Neural cell (in vitro differentiated cells): ENCODE results near the gene CABYR. TPM values are rescaled to one million over a fixed set of nuclear protein-coding genes. Genes with fewer than 3 reads are reported as not detected.

Source experiments
- H2AFZ ChIP-seq: fragments of 200-600, 300-800 bp; sonication (generic), shearing (Covaris generic); 2 replicates; pipeline ENCODE4 v1.6.0; 2014; ENCODE audit warnings: low read depth, mild to moderate bottlenecking, antibody characterized with exemption, low read length, moderate library complexity
- H3F3A ChIP-seq: fragments of 200-600 bp; shearing (Covaris generic); 2 replicates; pipeline ENCODE4 v1.6.1; 2016; ENCODE audit warnings: mild to moderate bottlenecking, moderate library complexity, mixed read lengths, antibody characterized with exemption, low read length; ENCODE audit not compliant: insufficient read depth, poor library complexity, severe bottlenecking
- H3K27ac ChIP-seq: fragments of 200-600, 300-800 bp; sonication (generic), shearing (Covaris generic); 2 replicates; pipeline ENCODE4 v1.5.1; 2014; ENCODE audit warnings: mild to moderate bottlenecking, low read length, moderate library complexity
- H3K27me3 ChIP-seq: fragments of 300-800, 200-600 bp; sonication (generic), shearing (Covaris generic); 2 replicates; pipeline ENCODE4 v1.6.0; 2014; ENCODE audit warnings: mild to moderate bottlenecking, low read depth, low read length, moderate library complexity; ENCODE audit not compliant: insufficient read depth
- H3K36me3 ChIP-seq: fragments of 300-800, 200-600 bp; sonication (generic), shearing (Covaris generic); 2 replicates; pipeline ENCODE4 v1.5.1; 2014; ENCODE audit warnings: mild to moderate bottlenecking, antibody characterized with exemption, low read length, moderate library complexity; ENCODE audit not compliant: insufficient read depth
- H3K4me2 ChIP-seq: fragments of 300-800, 200-600 bp; sonication (generic), shearing (Covaris generic); 2 replicates; pipeline ENCODE4 v1.6.0; 2014; ENCODE audit warnings: mild to moderate bottlenecking, low read length
- H3K4me3 ChIP-seq: fragments of 300-800, 200-600 bp; sonication (generic), shearing (Covaris generic); 2 replicates; pipeline ENCODE4 v1.5.1; 2014; ENCODE audit warnings: mild to moderate bottlenecking, low read length, moderate library complexity
- H3K79me2 ChIP-seq: fragments of 200-600 bp; shearing (Covaris generic); replicated peaks from 2 replicates; pipeline ENCODE4 v1.6.0; 2014; ENCODE audit warnings: mild to moderate bottlenecking, low read length, moderate library complexity; ENCODE audit not compliant: insufficient read depth
- H3K9ac ChIP-seq: fragments of 300-800, 200-600 bp; sonication (generic), shearing (Covaris generic); 2 replicates; pipeline ENCODE4 v1.6.1; 2016; ENCODE audit warnings: mild to moderate bottlenecking, low read length, mixed read lengths
- H3K9me2 ChIP-seq: fragments of 200-600 bp; shearing (Covaris generic); 2 replicates; pipeline ENCODE4 v1.6.1; 2016; ENCODE audit warnings: mild to moderate bottlenecking, low read length, mixed read lengths; ENCODE audit not compliant: insufficient read depth
- H3K9me3 ChIP-seq: fragments of 200-600, 300-800 bp; sonication (generic), shearing (Covaris generic); 2 replicates; pipeline ENCODE4 v1.6.1; 2016; ENCODE audit warnings: mild to moderate bottlenecking, mixed run types, low read length, moderate library complexity, mixed read lengths
- H4K20me1 ChIP-seq: fragments of 200-600 bp; shearing (Covaris generic); 2 replicates; pipeline ENCODE4 v1.6.1; 2016; ENCODE audit warnings: mild to moderate bottlenecking, mixed run types; ENCODE audit not compliant: insufficient read depth
- CTCF ChIP-seq: fragments of 450-650 bp; IDR thresholded peaks from 2 replicates; pipeline ENCODE4 v1.5.1; 2014; ENCODE audit warnings: antibody characterized with exemption, mild to moderate bottlenecking, moderate library complexity; ENCODE audit not compliant: poor library complexity, severe bottlenecking
- EP300 ChIP-seq: fragments of 450-650 bp; conservative IDR thresholded peaks from 2 replicates; pipeline ENCODE4 v1.6.1; 2014; ENCODE audit warnings: antibody characterized with exemption, mild to moderate bottlenecking, moderate library complexity; ENCODE audit not compliant: poor library complexity, severe bottlenecking
- EZH2 ChIP-seq: fragments of 200-600, 300-800 bp; shearing (Covaris generic), sonication (generic); IDR thresholded peaks from 2 replicates; pipeline ENCODE4 v1.6.1; 2014; ENCODE audit warnings: antibody characterized with exemption, low read length, borderline replicate concordance, mild to moderate bottlenecking; ENCODE audit not compliant: insufficient read depth, poor library complexity, severe bottlenecking
- MXI1 ChIP-seq: fragments of 450-650 bp; conservative IDR thresholded peaks from 2 replicates; pipeline ENCODE4 v1.6.1; 2014; ENCODE audit warnings: antibody characterized with exemption, mild to moderate bottlenecking; ENCODE audit not compliant: poor library complexity, severe bottlenecking
- POLR2AphosphoS5 ChIP-seq: IDR thresholded peaks from 2 replicates; pipeline ENCODE4 v1.6.1; 2012
- RAD21 ChIP-seq: fragments of 450-650 bp; conservative IDR thresholded peaks from 2 replicates; pipeline ENCODE4 v1.6.1; 2014; ENCODE audit warnings: antibody characterized with exemption, mild to moderate bottlenecking, moderate library complexity
- REST ChIP-seq: IDR thresholded peaks from 2 replicates; pipeline ENCODE4 v1.6.1; 2012; ENCODE audit warnings: borderline replicate concordance
- SMC3 ChIP-seq: fragments of 450-650 bp; conservative IDR thresholded peaks from 2 replicates; pipeline ENCODE4 v1.6.1; 2014; ENCODE audit warnings: antibody characterized with exemption, mild to moderate bottlenecking, moderate library complexity; ENCODE audit not compliant: poor library complexity
- TAF1 ChIP-seq: IDR thresholded peaks from 2 replicates; pipeline ENCODE4 v1.6.1; 2012; ENCODE audit warnings: low read depth
- polyA plus RNA-seq: library from polyadenylated mRNA; depleted of rRNA; stranded (reverse); fragments of >200 nt; gene quantifications from 2 replicates; pipeline ENCODE4 v1.2.3, GENCODE V29; 2014

The CABYR gene
- polyA plus RNA-seq, 1 donor from 2014 or later, result 6.9 TPM

- H3K27me3 ChIP-seq, result no peaks in the 10 kb centered on the region
- no peaks in the 10 kb centered on the region for H3K9me3 ChIP-seq
- H3K36me3 ChIP-seq, result peaks cover 2% of the 10 kb centered on the region
- no peaks in the 10 kb centered on the region for H3K79me2 ChIP-seq
- H3K9me2 ChIP-seq, result no peaks in the 10 kb centered on the region
- no peak overlapping the region for H3K4me2 ChIP-seq
- H3K4me3 ChIP-seq, result no peak overlapping the region
- H3K27ac ChIP-seq, result no peak overlapping the region
- H2AFZ ChIP-seq, result no peak overlapping the region
- TF ChIP-seq POLR2AphosphoS5 (no peak), REST (no peak), SMC3 (no peak), EZH2 (no peak), EP300 (no peak), MXI1 (no peak), TAF1 (no peak), CTCF (no peak), RAD21 (no peak)
- H4K20me1 ChIP-seq, result no peaks in the 10 kb centered on the region
- no peak overlapping the region for H3K9ac ChIP-seq
- no peaks in the 10 kb centered on the region for H3F3A ChIP-seq
Measured at GRCh38 chr18:24115628-24116027, 23.2 kb upstream of the CABYR start.

GRCh38 chr18:24118750-24119577 lies 19.9 kb upstream of the CABYR start:
- H3F3A ChIP-seq, result no peaks in the 10 kb centered on the region
- no peaks in the 10 kb centered on the region for H3K27me3 ChIP-seq
- H4K20me1 ChIP-seq, result no peaks in the 10 kb centered on the region
- H3K4me2 ChIP-seq, result no peak overlapping the region
- H3K9me3 ChIP-seq, result no peaks in the 10 kb centered on the region
- H3K79me2 ChIP-seq, result no peaks in the 10 kb centered on the region
- no peak overlapping the region for H2AFZ ChIP-seq
- H3K27ac ChIP-seq, result no peak overlapping the region
- peaks cover 5% of the 10 kb centered on the region for H3K36me3 ChIP-seq
- no peak overlapping the region for H3K9ac ChIP-seq
- no peak overlapping the region for H3K4me3 ChIP-seq
- H3K9me2 ChIP-seq, result no peaks in the 10 kb centered on the region
- peak; percentile 93 for TF ChIP-seq RAD21
- TF ChIP-seq SMC3, result peak; percentile 94
- no peak for TF ChIP-seq POLR2AphosphoS5
- TF ChIP-seq CTCF, result peak; percentile 92
